RWPE1 (cell line): ENCODE measurements around the gene WHRN.

Experiments
- CTCF ChIA-PET: fragments of 350-600 bp; sonication (Branson Sonifier 250); formaldehyde crosslinking; extraction: SDS; loops from one replicate; lab custom pipeline; 2021; lab: Yijun Ruan, JAX
- POLR2A ChIA-PET: fragments of 400-600 bp; formaldehyde crosslinking; extraction: SDS; loops from one replicate; lab custom pipeline; 2020; ENCODE audit warnings: antibody characterized with exemption; ENCODE audit not compliant: low non-redundant PET; lab: Yijun Ruan, JAX
- DNase-seq: peaks from one replicate; pipeline ENCODE4 v3.0.0; 2012; ENCODE audit warnings: low spot score
- H3K27ac ChIP-seq: fragments of 450-650 bp; 2 replicates; pipeline ENCODE4 v1.5.1; 2017
- TF ChIP-seq, protein P1 (sequence below): fragments of 450-650 bp; conservative IDR thresholded peaks from 2 replicates; pipeline ENCODE4 v1.5.1; 2017; ENCODE audit warnings: low read depth, mild to moderate bottlenecking

WHRN gene

DNA sequence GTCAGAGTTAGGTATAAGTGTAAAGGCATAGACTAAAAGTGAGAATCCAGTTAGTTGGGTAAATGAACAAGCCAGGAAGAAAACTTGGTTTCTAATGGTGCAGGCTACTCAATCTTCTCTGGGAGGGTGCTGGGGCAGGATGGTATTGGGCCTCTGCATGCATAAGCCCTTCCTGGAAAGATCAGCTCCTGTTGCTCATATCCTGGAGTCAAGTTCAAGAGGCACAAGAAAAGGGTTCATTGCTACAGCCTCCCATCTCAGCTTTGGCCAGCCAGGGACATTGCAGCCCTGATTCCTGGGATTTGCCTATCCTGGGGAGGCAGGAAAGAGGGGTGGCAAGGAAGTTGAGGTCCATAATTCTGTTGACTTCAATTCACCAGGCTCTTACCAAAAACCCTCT, 41.6 kb upstream of the WHRN start:
- POLR2A ChIA-PET, result no interaction called here
- no peak overlapping the region for H3K27ac ChIP-seq
- CTCF ChIA-PET, result interaction anchor here (0.6 kb wide), 2 partner anchors 100 to 469 kb away, joined by 3 to 4 read pairs; no protein-coding TSS in a partner anchor

DNA sequence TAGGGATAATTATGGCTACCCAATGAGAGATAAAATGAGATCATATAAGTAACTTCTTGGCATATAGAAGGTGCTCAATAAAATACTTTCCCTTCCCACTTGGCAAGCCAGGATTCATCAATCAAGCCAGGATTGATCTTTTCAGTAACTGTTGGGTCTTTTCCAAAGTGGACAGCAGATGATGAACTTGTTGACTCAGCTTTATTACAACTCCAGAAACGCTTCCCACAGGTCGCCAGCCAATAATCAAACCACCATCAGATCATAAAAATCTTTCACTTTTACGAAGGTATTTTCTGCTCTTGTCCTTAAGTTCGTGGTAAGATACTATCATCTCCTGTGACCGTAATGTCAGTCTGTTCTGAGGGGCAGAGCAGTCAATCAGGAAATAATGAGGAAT, 39.8 kb upstream of the WHRN start:
- DNase-seq, result no peak
- POLR2A ChIA-PET, result no interaction called here
- TF ChIP-seq, protein P1, sequence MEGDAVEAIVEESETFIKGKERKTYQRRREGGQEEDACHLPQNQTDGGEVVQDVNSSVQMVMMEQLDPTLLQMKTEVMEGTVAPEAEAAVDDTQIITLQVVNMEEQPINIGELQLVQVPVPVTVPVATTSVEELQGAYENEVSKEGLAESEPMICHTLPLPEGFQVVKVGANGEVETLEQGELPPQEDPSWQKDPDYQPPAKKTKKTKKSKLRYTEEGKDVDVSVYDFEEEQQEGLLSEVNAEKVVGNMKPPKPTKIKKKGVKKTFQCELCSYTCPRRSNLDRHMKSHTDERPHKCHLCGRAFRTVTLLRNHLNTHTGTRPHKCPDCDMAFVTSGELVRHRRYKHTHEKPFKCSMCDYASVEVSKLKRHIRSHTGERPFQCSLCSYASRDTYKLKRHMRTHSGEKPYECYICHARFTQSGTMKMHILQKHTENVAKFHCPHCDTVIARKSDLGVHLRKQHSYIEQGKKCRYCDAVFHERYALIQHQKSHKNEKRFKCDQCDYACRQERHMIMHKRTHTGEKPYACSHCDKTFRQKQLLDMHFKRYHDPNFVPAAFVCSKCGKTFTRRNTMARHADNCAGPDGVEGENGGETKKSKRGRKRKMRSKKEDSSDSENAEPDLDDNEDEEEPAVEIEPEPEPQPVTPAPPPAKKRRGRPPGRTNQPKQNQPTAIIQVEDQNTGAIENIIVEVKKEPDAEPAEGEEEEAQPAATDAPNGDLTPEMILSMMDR, result no peak
- CTCF ChIA-PET, result no interaction called here
- H3K27ac ChIP-seq, result no peak overlapping the region

More for the DNA sequence above, 41.6 kb upstream of the WHRN start:
- no peak for DNase-seq
- TF ChIP-seq, protein P1, result no peak

DNA sequence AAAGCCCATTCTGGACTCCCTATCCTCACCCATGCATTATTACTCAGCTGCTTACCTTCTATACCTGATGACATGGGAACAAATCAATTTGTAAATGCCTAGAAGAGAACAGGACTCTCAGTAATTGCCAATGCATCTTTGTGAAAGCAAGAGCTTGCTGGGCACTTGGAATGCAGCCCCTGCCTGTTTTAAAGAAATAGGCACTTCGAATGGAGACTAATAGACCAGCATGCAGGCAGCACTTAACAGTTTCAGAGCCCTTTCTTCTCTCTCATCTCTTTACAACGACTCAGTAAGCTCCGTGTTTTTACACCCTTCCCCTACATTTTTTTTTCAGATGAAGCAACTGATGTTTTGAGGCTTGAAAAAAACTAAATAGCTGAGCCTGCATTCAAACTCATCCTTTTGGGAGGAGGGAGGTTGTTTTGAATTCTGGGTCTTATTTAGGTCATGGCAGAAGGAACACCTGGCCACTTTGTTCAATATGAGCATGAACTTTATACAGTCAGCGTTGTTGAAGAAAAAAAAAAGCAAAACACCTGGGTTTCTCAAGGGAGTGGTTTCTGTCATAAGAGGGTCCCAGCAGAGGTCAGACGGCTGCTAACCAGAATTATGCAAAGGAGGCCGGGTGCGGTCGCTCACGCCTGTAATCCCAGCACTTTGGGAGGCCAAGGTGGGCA, 34.6 kb upstream of the WHRN start:
- no peak for DNase-seq
- H3K27ac ChIP-seq, result no peak overlapping the region
- CTCF ChIA-PET, result interaction anchor here (0.6 to 0.9 kb wide), 3 partner anchors 9 to 1845 kb away, joined by 3 to 7 read pairs (median 4); no protein-coding TSS in a partner anchor
- POLR2A ChIA-PET, result no interaction called here
- TF ChIP-seq, protein P1, result no peak

- H3K27ac ChIP-seq, result no peak overlapping the region
- ChIA-PET CTCF (interaction anchor here (0.5 to 1.6 kb wide), 9 partner anchors 10 to 997 kb away, joined by 3 to 8 read pairs (median 3); partner anchors contain the start of genes ATP6V1G1 and TMEM268), POLR2A (interaction anchor here (0.5 to 1.0 kb wide), 2 partner anchors 21 to 50 kb away, joined by 3 to 4 read pairs; partner anchors contain the start of gene ATP6V1G1)
- peak; percentile 58 for DNase-seq
- TF ChIP-seq, protein P1, result no peak
These were observed 33.0 kb upstream of the WHRN start for GRCh38 chr9:114538241-114538640.

DNA sequence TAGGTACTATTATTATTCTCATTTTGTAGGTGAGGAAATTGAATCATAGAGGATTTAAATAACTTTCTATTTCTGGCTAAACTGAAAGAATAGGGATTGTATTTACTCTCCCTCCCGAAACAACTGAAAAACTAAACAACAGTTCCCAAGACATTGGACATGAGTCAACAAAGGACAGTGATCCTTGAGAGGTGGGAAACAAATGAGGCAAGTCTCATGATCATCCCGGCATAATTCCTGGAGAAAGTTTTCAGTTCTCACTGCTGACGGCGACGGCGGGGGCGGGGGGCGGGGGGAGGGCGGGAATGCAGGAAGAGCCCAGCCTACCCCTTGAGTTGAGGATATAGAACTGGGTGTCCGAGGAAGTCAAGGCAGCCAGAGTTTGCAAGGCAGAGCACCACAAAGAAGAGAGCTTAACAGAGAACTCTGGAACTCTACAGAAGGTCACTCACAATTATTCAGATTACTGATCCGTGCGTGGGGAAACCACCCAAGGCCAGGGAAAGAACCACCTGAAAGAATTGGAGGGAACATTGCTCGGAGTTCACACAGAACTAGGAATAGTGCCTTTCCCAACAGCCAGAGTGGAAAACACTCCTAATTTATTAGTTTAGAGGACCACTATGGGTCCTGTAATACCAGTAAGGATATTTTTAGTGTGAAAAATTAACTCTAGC, 27.4 kb upstream of the WHRN start:
- TF ChIP-seq, protein P1, result no peak
- CTCF ChIA-PET, result no interaction called here
- no peak for DNase-seq
- no peak overlapping the region for H3K27ac ChIP-seq
- POLR2A ChIA-PET, result no interaction called here

- ChIA-PET POLR2A (no interaction called here), CTCF (interaction anchor here (0.5 kb wide), 1 partner anchor 174 kb away, joined by 5 read pairs; no protein-coding TSS in a partner anchor)
- DNase-seq, result no peak
- TF ChIP-seq, protein P1, result no peak
- no peak overlapping the region for H3K27ac ChIP-seq
These were observed 24.0 kb upstream of the WHRN start for GRCh38 chr9:114529285-114529684.
